KMS-11 (cell line): ENCODE data around the gene LMNA.
A peak's percentile ranks its signal among the peaks of the same experiment; 100 is the strongest.
"Not testable (repeated sequence)": the region's sequence is repeated elsewhere in the genome, so short reads cannot be mapped to it uniquely, and the experiment has no call there.

Experiments
- H2AFZ ChIP-seq: fragments of 200-600 bp; sonication (generic); 2 replicates; pipeline ENCODE4 v1.6.1; 2016; ENCODE audit warnings: antibody characterized with exemption, mixed run types, low read depth
- H3K27ac ChIP-seq: fragments of 200-600 bp; sonication (generic); 2 replicates; pipeline ENCODE4 v1.6.1; 2016; ENCODE audit warnings: mild to moderate bottlenecking, mixed run types
- H3K27me3 ChIP-seq: fragments of 200-600 bp; sonication (generic); 2 replicates; pipeline ENCODE4 v1.6.1; 2017; ENCODE audit warnings: mild to moderate bottlenecking, low read depth, mixed run types, moderate library complexity; ENCODE audit not compliant: insufficient read depth
- H3K36me3 ChIP-seq: fragments of 200-600 bp; sonication (generic); 2 replicates; pipeline ENCODE4 v1.6.1; 2017; ENCODE audit warnings: mild to moderate bottlenecking, mixed run types; ENCODE audit not compliant: insufficient read depth
- H3K4me1 ChIP-seq: fragments of 200-600 bp; sonication (generic); 2 replicates; pipeline ENCODE4 v1.6.1; 2016; ENCODE audit warnings: mild to moderate bottlenecking, low read depth, mixed run types; ENCODE audit not compliant: poor library complexity, severe bottlenecking
- H3K4me2 ChIP-seq: fragments of 200-600 bp; sonication (generic); 2 replicates; pipeline ENCODE4 v1.7.0; 2016; ENCODE audit warnings: mild to moderate bottlenecking, mixed run types
- H3K4me3 ChIP-seq: fragments of 200-600 bp; sonication (generic); IDR thresholded peaks from 2 replicates; pipeline ENCODE4 v1.6.1; 2017; ENCODE audit warnings: low read depth, low read length, mixed read lengths; ENCODE audit not compliant: insufficient read depth
- H3K79me2 ChIP-seq: fragments of 200-600 bp; sonication (generic); 2 replicates; pipeline ENCODE4 v1.6.1; 2016; ENCODE audit warnings: low read depth, mixed run types; ENCODE audit not compliant: insufficient read depth
- H3K9ac ChIP-seq: fragments of 200-600 bp; sonication (generic); 2 replicates; pipeline ENCODE4 v1.6.1; 2016; ENCODE audit warnings: mild to moderate bottlenecking, mixed run types
- H4K20me1 ChIP-seq: fragments of 200-600 bp; sonication (generic); 2 replicates; pipeline ENCODE4 v1.6.1; 2016; ENCODE audit warnings: mild to moderate bottlenecking, mixed run types; ENCODE audit not compliant: insufficient read depth
- TF ChIP-seq, protein P1 (sequence below): fragments of 200-600 bp; sonication (generic); conservative IDR thresholded peaks from 2 replicates; pipeline ENCODE4 v1.6.1; 2017; ENCODE audit warnings: low read depth, mild to moderate bottlenecking, antibody characterized with exemption, low read length, moderate library complexity, mixed read lengths

The LMNA gene

GRCh38 chr1:156172696-156173470, 58.4 kb downstream of the LMNA start:
- Histone ChIP-seq H3K27ac (no peak overlapping the region), H3K9ac (no peak overlapping the region), H3K36me3 (no peaks in the 10 kb centered on the region), H3K4me2 (no peak overlapping the region), H3K4me1 (peaks cover 4% of the 10 kb centered on the region), H3K27me3 (peaks cover 27% of the 10 kb centered on the region; the same call in 1 of the 2 replicates), H3K4me3 (no peak overlapping the region), H3K79me2 (no peaks in the 10 kb centered on the region), H2AFZ (no peak overlapping the region), H4K20me1 (no peaks in the 10 kb centered on the region)
- TF ChIP-seq, protein P1, sequence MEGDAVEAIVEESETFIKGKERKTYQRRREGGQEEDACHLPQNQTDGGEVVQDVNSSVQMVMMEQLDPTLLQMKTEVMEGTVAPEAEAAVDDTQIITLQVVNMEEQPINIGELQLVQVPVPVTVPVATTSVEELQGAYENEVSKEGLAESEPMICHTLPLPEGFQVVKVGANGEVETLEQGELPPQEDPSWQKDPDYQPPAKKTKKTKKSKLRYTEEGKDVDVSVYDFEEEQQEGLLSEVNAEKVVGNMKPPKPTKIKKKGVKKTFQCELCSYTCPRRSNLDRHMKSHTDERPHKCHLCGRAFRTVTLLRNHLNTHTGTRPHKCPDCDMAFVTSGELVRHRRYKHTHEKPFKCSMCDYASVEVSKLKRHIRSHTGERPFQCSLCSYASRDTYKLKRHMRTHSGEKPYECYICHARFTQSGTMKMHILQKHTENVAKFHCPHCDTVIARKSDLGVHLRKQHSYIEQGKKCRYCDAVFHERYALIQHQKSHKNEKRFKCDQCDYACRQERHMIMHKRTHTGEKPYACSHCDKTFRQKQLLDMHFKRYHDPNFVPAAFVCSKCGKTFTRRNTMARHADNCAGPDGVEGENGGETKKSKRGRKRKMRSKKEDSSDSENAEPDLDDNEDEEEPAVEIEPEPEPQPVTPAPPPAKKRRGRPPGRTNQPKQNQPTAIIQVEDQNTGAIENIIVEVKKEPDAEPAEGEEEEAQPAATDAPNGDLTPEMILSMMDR, result peak; percentile 51

GRCh38 chr1:156176610-156177210, 62.2 kb downstream of the LMNA start:
- H4K20me1 ChIP-seq, result no peaks in the 10 kb centered on the region
- peaks cover 33% of the 10 kb centered on the region; the same call in 1 of the 2 replicates for H3K27me3 ChIP-seq
- no peak overlapping the region for H3K4me3 ChIP-seq
- H3K27ac ChIP-seq, result no peak overlapping the region
- H3K36me3 ChIP-seq, result no peaks in the 10 kb centered on the region
- no peak overlapping the region for H3K9ac ChIP-seq
- H3K4me2 ChIP-seq, result no peak overlapping the region
- H3K4me1 ChIP-seq, result peaks cover 4% of the 10 kb centered on the region
- no peaks in the 10 kb centered on the region for H3K79me2 ChIP-seq
- H2AFZ ChIP-seq, result no peak overlapping the region
- TF ChIP-seq, protein P1, result no peak

GRCh38 chr1:156177919-156178654, 63.6 kb downstream of the LMNA start:
- no peak overlapping the region for H3K9ac ChIP-seq
- H2AFZ ChIP-seq, result no peak overlapping the region
- no peak overlapping the region for H3K4me3 ChIP-seq
- H3K27me3 ChIP-seq, result peaks cover 33% of the 10 kb centered on the region; the same call in 1 of the 2 replicates
- H3K4me2 ChIP-seq, result no peak overlapping the region
- H3K4me1 ChIP-seq, result peaks cover 4% of the 10 kb centered on the region
- no peaks in the 10 kb centered on the region for H4K20me1 ChIP-seq
- no peak overlapping the region for H3K27ac ChIP-seq
- no peaks in the 10 kb centered on the region for H3K79me2 ChIP-seq
- TF ChIP-seq, protein P1, result no peak
- H3K36me3 ChIP-seq, result no peaks in the 10 kb centered on the region

DNA sequence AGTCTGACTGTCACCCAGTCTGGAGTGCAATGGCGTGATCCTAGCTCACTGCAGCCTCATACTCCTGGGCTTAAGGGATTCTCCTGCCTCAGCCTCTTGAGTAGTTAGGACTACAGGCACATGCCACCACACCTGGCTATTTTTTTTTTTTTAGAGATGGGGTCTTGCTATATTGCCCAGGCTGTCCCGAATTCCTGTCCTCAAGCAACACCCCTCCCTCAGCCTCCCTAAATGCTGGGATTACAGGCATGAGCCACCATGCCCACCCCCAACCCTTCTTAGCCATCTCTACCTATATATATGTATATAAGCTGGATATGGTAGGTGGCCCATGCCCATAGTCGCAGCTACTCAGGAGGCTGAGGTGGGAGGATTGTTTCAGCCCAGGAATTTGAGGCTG, 66.0 kb downstream of the LMNA start:
- Histone ChIP-seq H3K36me3 (no peaks in the 10 kb centered on the region), H3K4me2 (no peak overlapping the region), H3K4me1 (no peaks in the 10 kb centered on the region), H3K9ac (no peak overlapping the region), H2AFZ (no peak overlapping the region), H3K27ac (no peak overlapping the region), H4K20me1 (no peaks in the 10 kb centered on the region), H3K4me3 (no peak overlapping the region), H3K27me3 (peaks cover 22% of the 10 kb centered on the region; the same call in 1 of the 2 replicates), H3K79me2 (no peaks in the 10 kb centered on the region)
- TF ChIP-seq, protein P1, result no peak

DNA sequence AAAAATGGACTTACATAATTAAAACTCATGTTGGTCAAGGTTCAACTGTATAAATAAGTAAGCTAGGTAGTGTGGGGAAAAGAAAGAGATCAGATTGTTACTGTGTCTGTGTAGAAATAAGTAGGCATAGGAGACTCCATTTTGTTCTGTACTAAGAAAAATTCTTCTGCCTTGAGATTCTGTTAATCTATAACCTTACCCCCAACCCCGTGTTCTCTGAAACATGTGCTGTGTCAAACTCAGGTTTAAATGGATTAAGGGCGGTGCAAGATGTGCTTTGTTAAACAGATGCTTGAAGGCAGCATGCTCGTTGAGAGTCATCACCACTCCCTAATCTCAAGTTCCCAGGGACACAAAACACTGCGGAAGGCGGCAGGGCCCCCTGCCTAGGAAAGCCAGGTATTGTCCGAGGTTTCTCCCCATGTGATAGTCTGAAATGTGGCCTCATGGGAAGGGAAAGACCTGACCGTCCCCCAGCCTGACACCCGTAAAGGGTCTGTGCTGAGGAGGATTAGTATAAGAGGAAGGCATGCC, 66.9 kb downstream of the LMNA start:
- not testable (repeated sequence) for H3K4me1 ChIP-seq, H3K4me2 ChIP-seq, H3K36me3 ChIP-seq, H3K79me2 ChIP-seq, H3K27ac ChIP-seq, H3K9ac ChIP-seq, H4K20me1 ChIP-seq, H3K4me3 ChIP-seq, H2AFZ ChIP-seq
- peaks cover 15% of the 10 kb centered on the region; the same call in 1 of the 2 replicates for H3K27me3 ChIP-seq

DNA sequence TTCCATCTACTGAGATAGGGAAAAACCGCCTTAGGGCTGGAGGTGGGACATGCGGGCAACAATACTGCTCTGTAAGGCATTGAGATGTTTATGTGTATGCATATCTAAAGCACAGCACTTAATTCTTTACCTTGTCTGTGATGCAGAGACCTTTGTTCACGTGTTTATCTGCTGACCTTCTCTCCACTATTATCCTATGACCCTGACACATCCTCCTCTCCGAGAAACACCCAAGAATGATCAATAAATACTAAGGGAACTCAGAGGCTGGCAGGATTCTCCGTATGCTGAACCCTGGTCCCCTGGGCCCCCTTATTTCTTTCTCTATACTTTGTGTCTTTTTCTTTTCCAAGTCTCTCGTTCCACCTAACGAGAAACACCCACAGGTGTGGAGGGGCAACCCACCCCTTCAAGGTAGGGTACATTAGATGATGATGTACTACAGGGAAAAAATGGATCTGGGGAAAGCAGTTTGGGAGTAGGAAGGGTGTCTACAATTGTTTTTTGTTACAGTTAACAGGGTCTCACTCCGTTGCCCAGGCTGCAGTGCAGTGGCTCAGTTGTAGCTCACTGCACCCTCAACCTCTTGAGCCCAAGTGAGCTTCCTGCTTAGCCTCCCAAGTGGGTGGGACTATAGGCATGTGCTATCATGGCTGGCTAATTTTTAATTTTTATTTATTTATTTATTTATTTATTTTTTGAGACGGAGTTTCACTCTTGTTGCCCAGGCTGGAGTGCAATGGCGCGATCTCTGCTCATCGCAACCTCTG, 67.7 kb downstream of the LMNA start:
- H3K4me3 ChIP-seq, H3K36me3 ChIP-seq, H3K4me2 ChIP-seq, H2AFZ ChIP-seq, H3K9ac ChIP-seq, H3K79me2 ChIP-seq, H3K27ac ChIP-seq, H4K20me1 ChIP-seq, H3K4me1 ChIP-seq: not testable (repeated sequence)
- H3K27me3 ChIP-seq, result peaks cover 13% of the 10 kb centered on the region; the same call in 1 of the 2 replicates
